Measurements from ENCODE around the gene ARHGAP44.

Gene ARHGAP44

DNA sequence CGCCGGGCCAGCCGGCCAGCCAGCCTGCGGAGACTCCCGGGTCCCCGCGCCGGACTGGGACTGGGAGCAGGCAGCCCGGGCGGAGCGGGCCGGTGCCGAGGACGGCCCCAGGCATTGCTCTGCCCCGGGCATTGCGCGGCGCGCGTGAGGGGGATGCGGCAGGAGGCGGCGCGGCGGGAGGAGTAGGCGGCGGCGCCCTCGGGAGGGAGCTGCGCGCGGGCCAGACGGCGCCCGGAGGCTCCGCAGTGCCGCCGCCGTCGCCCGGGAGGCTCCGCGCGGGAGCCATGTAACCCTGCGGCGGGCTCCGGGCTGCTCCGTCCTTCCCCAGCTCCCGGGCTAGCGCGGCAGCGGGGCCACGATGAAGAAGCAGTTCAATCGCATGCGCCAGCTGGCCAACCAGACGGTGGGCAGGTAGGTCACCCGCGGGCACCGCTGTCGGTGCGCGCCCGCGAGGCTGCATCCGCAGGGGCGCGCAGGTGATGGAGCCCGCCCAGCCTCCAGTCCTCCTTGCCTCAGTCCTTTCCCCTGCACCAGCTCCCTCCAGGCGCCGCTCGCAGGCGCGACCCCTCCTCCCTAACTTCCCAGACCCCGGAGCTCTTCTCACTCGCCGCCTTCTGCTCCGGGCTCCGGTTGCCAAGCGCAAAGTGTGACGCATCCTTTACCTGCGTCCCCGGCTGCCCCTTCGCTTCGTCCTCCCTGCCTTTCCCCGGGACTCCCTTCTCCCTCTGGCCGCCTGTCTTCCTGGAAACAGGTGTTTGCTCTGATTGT is at the start of gene ARHGAP44:
Gene ARHGAP44 (plus strand): TSS at position 18 of the 768 bp plus-strand sequence. CDS start 341 bp downstream, at position 359.
- Histone ChIP-seq H3K4me1 (ENCODE audit: insufficient read depth, low read length) (peaks cover 11% of the 10 kb centered on the region), H3K9me3 (ENCODE audit: control insufficient read depth, insufficient read depth, low read length) (no peaks in the 10 kb centered on the region), H3K9ac (ENCODE audit: low read depth, low read length) (peak within 1 kb of the TSS; percentile 87), H3K36me3 (ENCODE audit: insufficient read depth, low read length) (no peaks in the 10 kb centered on the region)

DNA sequence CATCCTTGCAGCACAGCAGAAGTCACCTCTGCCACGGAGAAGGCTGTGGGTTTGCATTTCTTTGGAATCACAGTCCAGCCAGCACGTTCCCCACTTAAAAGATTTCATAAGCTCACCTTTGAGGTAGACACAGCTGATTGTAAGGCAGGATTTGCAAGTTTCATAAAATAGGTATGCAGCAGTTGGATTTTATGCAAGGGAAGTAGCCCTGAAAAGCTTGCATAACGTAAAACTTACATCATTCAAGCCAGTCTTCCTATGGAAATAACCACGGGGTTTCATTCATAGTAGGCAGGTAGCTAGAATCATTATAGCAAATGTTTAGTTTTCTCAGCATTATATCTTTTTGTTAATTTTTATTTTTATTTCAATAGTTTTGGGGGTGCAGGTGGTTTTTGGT is 49.8 kb upstream of the ARHGAP44 start:
- Histone ChIP-seq H3K9ac (ENCODE audit: low read depth, low read length) (no peak overlapping the region), H3K4me1 (ENCODE audit: insufficient read depth, low read length) (no peaks in the 10 kb centered on the region), H3K36me3 (ENCODE audit: insufficient read depth, low read length) (no peaks in the 10 kb centered on the region; the same call in 1 of the 2 replicates), H3K9me3 (ENCODE audit: control insufficient read depth, insufficient read depth, low read length) (no peaks in the 10 kb centered on the region)

- no peaks in the 10 kb centered on the region for H3K9me3 ChIP-seq (ENCODE audit: control insufficient read depth, insufficient read depth, low read length)
- no peaks in the 10 kb centered on the region for H3K36me3 ChIP-seq (ENCODE audit: insufficient read depth, low read length)
- no peak overlapping the region for H3K9ac ChIP-seq (ENCODE audit: low read depth, low read length)
- H3K4me1 ChIP-seq (ENCODE audit: insufficient read depth, low read length) = no peaks in the 10 kb centered on the region
These were observed 46.3 kb upstream of the ARHGAP44 start for GRCh38 chr17:12743046-12743445.

- no peaks in the 10 kb centered on the region for H3K36me3 ChIP-seq (ENCODE audit: insufficient read depth, low read length)
- H3K4me1 ChIP-seq (ENCODE audit: insufficient read depth, low read length) = no peaks in the 10 kb centered on the region
- H3K9me3 ChIP-seq (ENCODE audit: control insufficient read depth, insufficient read depth, low read length) = no peaks in the 10 kb centered on the region
- H3K9ac ChIP-seq (ENCODE audit: low read depth, low read length) = no peak overlapping the region
These were observed 45.0 kb upstream of the ARHGAP44 start for GRCh38 chr17:12744298-12744697.

DNA sequence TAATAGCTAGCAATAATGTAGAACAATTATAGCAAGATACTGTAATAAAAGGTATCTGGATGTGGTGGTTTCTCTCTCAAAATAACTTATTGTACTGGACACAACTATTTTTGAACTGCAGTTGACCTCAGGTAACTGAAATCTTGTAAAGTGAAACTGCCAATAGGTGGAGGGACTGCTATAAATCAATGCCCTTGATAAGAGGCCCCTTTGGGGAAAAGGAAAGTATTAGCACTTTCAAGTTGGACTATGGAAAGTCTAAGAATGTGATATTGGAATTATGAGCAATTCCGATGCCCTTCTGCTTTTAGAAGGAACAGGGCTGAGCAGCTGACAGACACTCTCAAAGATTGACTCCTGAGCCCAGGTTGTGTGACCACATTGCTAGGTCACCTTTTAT is 44.5 kb upstream of the ARHGAP44 start:
- Histone ChIP-seq H3K4me1 (ENCODE audit: insufficient read depth, low read length) (no peaks in the 10 kb centered on the region), H3K36me3 (ENCODE audit: insufficient read depth, low read length) (no peaks in the 10 kb centered on the region), H3K9me3 (ENCODE audit: control insufficient read depth, insufficient read depth, low read length) (no peaks in the 10 kb centered on the region), H3K9ac (ENCODE audit: low read depth, low read length) (no peak overlapping the region)

DNA sequence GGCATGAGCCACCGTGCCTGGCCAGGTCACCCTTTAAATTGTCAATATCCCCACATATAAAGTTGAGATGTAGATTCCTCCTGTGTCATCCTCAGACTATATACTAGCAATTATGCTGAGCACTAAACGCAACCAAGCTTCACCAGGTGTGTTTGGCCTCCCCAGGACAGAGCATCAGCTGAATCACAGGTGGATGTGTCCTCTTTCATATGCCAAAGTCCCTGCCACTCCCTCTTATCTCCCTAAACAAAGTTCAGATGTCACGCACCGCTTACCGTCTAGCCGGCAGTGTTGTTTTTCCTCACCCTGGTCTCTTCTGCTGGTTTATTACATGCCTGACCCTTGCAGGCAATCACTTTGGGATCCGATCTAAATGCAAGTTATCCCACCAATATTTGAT is 43.8 kb upstream of the ARHGAP44 start:
- Histone ChIP-seq H3K9ac (ENCODE audit: low read depth, low read length) (no peak overlapping the region; the same call in 1 of the 2 replicates), H3K9me3 (ENCODE audit: control insufficient read depth, insufficient read depth, low read length) (no peaks in the 10 kb centered on the region), H3K4me1 (ENCODE audit: insufficient read depth, low read length) (no peaks in the 10 kb centered on the region), H3K36me3 (ENCODE audit: insufficient read depth, low read length) (no peaks in the 10 kb centered on the region)

DNA sequence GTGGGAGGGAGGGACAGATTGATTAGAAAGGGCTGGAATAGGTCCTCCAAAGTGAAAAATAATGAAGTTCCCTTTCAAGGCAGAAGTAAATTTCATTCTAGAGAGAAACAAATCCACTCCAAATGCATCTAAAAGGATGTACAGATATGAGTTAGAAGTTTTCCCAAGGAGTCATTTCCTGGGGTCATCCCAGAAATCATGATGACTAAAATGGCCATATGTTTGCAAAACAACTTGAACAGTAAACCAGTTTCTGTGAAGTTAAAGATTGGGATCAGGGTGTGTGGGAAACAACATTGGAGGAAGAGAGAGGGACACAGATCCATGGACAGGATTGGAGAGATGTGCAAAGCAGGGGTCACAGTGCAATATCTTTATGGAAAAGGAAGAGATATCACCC is 32.5 kb upstream of the ARHGAP44 start:
- H3K9me3 ChIP-seq (ENCODE audit: control insufficient read depth, insufficient read depth, low read length) = no peaks in the 10 kb centered on the region
- H3K4me1 ChIP-seq (ENCODE audit: insufficient read depth, low read length) = no peaks in the 10 kb centered on the region
- no peak overlapping the region for H3K9ac ChIP-seq (ENCODE audit: low read depth, low read length)
- H3K36me3 ChIP-seq (ENCODE audit: insufficient read depth, low read length) = no peaks in the 10 kb centered on the region; the same call in 1 of the 2 replicates

- H3K4me1 ChIP-seq (ENCODE audit: insufficient read depth, low read length) = no peaks in the 10 kb centered on the region
- no peaks in the 10 kb centered on the region; the same call in 1 of the 2 replicates for H3K36me3 ChIP-seq (ENCODE audit: insufficient read depth, low read length)
- H3K9me3 ChIP-seq (ENCODE audit: control insufficient read depth, insufficient read depth, low read length) = no peaks in the 10 kb centered on the region
- H3K9ac ChIP-seq (ENCODE audit: low read depth, low read length) = no peak overlapping the region
These were observed 30.2 kb upstream of the ARHGAP44 start for GRCh38 chr17:12759090-12759489.

DNA sequence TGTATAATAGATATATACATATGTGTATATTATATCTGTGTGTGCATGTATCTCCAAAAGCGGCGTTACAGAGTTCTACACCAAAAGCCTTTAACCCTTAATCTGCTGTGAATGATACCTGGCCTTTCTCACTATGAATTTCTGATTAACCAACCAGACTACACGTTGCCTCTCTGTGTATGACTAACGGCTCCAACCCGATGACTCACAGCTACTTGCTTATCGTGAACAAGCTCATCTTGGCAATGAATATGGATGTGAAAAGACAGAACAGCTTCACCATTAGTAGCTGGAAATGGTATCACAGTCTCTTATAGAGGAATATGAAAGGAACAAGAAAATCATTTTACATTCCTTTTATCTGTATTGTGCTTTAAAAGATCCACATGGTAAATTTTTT is 23.8 kb upstream of the ARHGAP44 start:
- H3K9ac ChIP-seq (ENCODE audit: low read depth, low read length) = no peak overlapping the region
- H3K4me1 ChIP-seq (ENCODE audit: insufficient read depth, low read length) = no peaks in the 10 kb centered on the region
- H3K9me3 ChIP-seq (ENCODE audit: control insufficient read depth, insufficient read depth, low read length) = no peaks in the 10 kb centered on the region
- no peaks in the 10 kb centered on the region; the same call in 1 of the 2 replicates for H3K36me3 ChIP-seq (ENCODE audit: insufficient read depth, low read length)

DNA sequence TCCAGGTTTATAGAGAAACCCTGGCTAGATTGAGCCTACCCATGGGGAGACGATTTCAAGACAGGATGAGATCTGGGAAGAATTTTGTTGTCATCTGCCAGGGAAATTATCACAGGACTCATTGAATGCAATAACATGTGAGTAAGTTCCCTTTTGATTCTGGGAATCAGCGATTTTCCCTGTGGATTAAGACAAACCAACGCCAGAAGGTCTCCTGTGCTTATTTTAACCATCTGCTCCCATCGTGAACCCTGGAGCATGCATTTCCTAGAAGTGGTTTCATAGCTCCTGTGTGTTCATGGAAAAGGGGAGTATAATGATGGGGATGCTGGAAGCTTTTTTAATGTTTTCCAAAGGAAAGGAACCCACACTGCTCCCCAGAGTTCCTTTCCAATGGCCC is 21.0 kb upstream of the ARHGAP44 start:
- Histone ChIP-seq H3K9ac (ENCODE audit: low read depth, low read length) (no peak overlapping the region), H3K4me1 (ENCODE audit: insufficient read depth, low read length) (no peaks in the 10 kb centered on the region), H3K36me3 (ENCODE audit: insufficient read depth, low read length) (no peaks in the 10 kb centered on the region), H3K9me3 (ENCODE audit: control insufficient read depth, insufficient read depth, low read length) (no peaks in the 10 kb centered on the region)

DNA sequence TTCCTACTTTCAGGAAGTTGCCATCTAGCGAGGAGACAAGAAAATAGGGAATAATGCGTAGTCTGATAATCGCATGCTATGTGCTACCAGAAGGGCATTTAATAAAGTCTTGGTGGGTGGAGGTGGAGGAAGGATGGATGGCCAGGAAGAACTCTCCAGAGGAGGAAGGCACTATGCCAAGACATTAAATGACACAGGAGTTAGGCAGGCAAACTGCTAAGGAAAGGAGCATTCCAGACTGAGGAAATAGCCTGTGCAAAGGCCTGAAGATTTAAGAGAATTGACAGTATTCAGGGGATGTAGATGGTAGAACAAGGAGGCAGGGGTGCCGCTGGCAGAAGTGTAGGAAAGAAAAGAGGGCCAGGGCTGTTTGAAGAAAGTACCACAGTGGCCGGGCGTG is 19.3 kb upstream of the ARHGAP44 start:
- H3K9me3 ChIP-seq (ENCODE audit: control insufficient read depth, insufficient read depth, low read length) = no peaks in the 10 kb centered on the region
- no peak overlapping the region for H3K9ac ChIP-seq (ENCODE audit: low read depth, low read length)
- no peaks in the 10 kb centered on the region for H3K36me3 ChIP-seq (ENCODE audit: insufficient read depth, low read length)

DNA sequence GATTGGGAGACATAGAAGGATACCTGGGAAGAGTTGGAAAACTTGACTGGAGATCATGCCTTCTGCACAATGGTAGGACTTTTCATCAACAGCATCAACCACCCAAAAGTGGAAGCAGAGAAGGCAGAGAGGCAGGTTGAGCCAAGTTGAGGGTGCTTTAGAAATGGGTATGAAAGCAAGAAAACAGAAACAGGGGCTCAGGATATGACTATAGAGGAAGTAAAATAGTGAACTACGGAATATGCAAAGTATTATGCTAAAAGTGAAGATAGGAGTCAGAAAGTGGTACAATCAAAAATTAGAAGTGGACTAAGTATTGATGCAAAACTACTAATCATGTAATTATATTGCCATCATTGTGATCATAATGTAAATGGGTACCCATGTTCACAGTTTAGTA is 16.1 kb upstream of the ARHGAP44 start:
- H3K9ac ChIP-seq (ENCODE audit: low read depth, low read length) = no peak overlapping the region

More for the DNA sequence above, 19.3 kb upstream of the ARHGAP44 start:
- no peaks in the 10 kb centered on the region for H3K4me1 ChIP-seq (ENCODE audit: insufficient read depth, low read length)

GRCh38 chr17:12789075-12789480 is 220 bp upstream of the ARHGAP44 start:
- no peaks in the 10 kb centered on the region for H3K36me3 ChIP-seq (ENCODE audit: insufficient read depth, low read length)
- H3K9ac ChIP-seq (ENCODE audit: low read depth, low read length) = peak overlapping the region; percentile 87; the same call in 1 of the 2 replicates
- no peaks in the 10 kb centered on the region for H3K9me3 ChIP-seq (ENCODE audit: control insufficient read depth, insufficient read depth, low read length)
- H3K4me1 ChIP-seq (ENCODE audit: insufficient read depth, low read length) = peaks cover 11% of the 10 kb centered on the region

More for the DNA sequence above, 16.1 kb upstream of the ARHGAP44 start:
- Histone ChIP-seq H3K4me1 (ENCODE audit: insufficient read depth, low read length) (no peaks in the 10 kb centered on the region), H3K9me3 (ENCODE audit: control insufficient read depth, insufficient read depth, low read length) (no peaks in the 10 kb centered on the region), H3K36me3 (ENCODE audit: insufficient read depth, low read length) (no peaks in the 10 kb centered on the region)

DNA sequence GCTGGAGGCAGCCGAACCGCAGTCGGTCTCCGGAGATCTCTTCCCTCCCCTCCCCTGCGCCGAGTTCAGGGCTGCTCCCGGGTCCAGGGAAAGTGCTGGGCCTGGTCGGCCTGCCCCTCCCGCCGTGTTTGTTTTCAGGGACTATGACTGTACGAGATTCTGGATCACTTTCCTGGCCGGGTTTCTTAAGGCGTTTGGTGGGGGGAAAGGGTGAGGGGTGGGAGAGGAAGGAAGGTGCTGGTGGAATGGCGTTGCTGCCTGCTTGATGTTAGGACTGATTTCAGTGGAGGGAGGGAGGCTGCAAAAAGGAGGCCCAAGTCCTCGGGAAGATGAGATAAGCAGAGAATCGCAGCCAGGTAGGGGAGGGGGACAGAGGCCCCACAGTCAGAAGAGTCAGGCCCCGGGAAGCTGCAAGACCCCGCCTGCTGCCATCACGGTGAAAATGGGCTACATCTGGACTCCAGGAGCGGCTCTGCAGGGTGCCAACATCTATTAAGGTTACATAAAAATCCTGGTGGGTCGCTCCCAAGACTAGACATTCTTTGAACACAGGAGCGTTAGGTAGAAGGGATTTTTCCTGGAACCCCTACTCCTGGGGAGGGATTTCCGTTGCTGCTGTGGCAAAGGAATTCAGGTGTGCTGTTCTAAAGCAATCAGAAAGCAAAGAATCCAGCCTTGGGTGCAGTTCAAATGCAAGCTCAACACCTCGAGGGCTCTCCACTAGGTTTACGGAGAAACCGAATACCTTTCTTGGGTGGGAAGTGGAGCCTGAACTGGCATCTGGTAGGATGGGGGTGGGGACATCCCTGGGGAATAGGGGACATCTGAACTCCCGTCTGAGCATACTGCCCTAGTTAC is 1.2 kb downstream of the ARHGAP44 start:
- H3K36me3 ChIP-seq (ENCODE audit: insufficient read depth, low read length) = no peaks in the 10 kb centered on the region
- H3K9ac ChIP-seq (ENCODE audit: low read depth, low read length) = peak overlapping the region; percentile 87
- H3K9me3 ChIP-seq (ENCODE audit: control insufficient read depth, insufficient read depth, low read length) = no peaks in the 10 kb centered on the region
- H3K4me1 ChIP-seq (ENCODE audit: insufficient read depth, low read length) = peaks cover 11% of the 10 kb centered on the region

All from ES-I3 (cell line).